Renal cortex interstitium (tissue), 11 donors: Measurements from ENCODE around the gene ZNF598. TPM values are rescaled to one million over a fixed set of nuclear protein-coding genes. Genes with fewer than 3 reads are reported as not detected.

Experiments used
- DNase-seq, 11 donors: peaks; one replicate each; pipeline ENCODE4 v3.0.0-alpha.2; 2013; ENCODE audit warnings: low read depth in 9 of 11, low spot score in 4 of 11; ENCODE audit errors: extremely low read depth in 1 of 11
- polyA plus RNA-seq, 3 donors: library from polyadenylated mRNA; unstranded; fragments of 120-200 nt; gene quantifications; one replicate each; pipeline ENCODE4 v1.2.1, GENCODE V29; 2013; ENCODE audit not compliant: insufficient read length in 3 of 3

The ZNF598 gene
- polyA plus RNA-seq, 3 donors: 16.6 to 28.6 (median 27.3) TPM

DNA sequence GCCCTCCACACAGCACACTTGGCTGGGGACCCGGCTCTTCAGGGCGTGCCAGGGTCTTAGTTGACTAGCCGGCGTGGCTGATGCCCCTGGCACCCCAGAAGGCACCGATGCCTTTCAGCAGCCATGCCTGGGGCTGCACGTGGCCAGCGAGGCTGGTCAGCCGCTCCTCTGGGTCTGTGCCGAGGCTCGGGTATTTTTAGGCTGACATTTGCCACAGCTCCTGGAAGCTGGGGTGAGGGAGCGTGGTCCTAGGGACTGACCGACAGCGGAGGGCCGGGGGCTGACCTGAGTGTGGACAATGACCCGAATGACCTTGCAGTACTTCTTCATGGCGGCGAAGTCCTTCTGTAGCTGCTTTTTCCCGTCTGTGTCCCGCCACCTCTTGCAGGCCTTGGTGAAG is 59.1 kb downstream of the ZNF598 start:
- DNase-seq: no peak

DNA sequence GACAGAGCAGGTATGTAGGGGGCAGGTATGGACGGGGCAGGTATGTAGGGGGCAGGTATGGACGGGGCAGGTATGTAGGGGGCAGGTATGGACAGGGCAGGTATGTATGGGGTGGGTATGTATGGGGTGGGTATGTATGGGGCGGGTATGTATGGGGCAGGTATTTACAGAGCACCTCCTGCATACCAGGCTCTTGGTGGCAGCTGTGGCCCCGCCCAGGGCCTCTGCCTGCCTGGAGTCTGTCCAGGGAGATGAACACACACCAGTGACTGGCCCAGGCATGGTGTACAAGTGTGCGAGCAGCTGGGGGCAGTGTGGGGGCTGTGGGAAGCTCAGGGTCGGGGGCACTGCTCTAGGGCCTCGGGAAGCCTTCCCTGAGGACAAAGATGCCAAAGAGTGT is 59.6 kb downstream of the ZNF598 start:
- DNase-seq: no peak

DNA sequence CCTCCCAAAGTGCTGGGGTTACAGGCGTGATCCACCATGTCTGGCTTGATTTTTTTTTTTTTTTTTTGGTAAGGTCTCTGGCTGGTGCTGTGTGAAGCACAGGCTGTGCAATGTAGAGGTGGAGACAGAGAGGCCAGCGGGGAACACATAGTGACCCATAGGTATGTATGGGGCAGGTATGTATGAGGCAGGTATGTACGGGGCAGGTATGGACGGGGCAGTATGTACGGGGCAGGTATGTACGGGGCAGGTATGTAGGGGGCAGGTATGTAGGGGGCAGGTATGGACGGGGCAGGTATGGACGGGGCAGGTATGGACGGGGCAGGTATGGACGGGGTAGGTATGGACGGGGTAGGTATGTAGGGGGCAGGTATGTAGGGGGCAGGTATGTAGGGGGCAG is 60.1 kb downstream of the ZNF598 start:
- no peak for DNase-seq

Other genes with a start within 250 kb of the ZNF598 start
- 10 to 100 TPM; 16.7 to 39.0 (median 37.8) TPM for gene NME3, start 238.3 kb downstream of the ZNF598 start, polyA plus RNA-seq
- gene EME2, start 237.0 kb downstream of the ZNF598 start, polyA plus RNA-seq: 10 to 100 TPM in 2 of 3 donors, 1 to 10 TPM in 1; 8.1 to 15.4 (median 11.1) TPM
- 10 to 100 TPM; 57.0 to 91.2 (median 74.7) TPM for gene MRPS34, start 236.7 kb downstream of the ZNF598 start, polyA plus RNA-seq
- 10 to 100 TPM; 28.2 to 49.1 (median 46.0) TPM for gene SPSB3, start 227.2 kb downstream of the ZNF598 start, polyA plus RNA-seq
- 10 to 100 TPM; 28.2 to 53.9 (median 51.0) TPM for gene NUBP2, start 226.9 kb downstream of the ZNF598 start, polyA plus RNA-seq
- 1 to 10 TPM; 1.4 to 4.0 (median 2.1) TPM for gene IGFALS, start 216.1 kb downstream of the ZNF598 start, polyA plus RNA-seq
- gene HAGH, start 183.0 kb downstream of the ZNF598 start, polyA plus RNA-seq: 10 to 100 TPM; 31.3 to 43.8 (median 42.3) TPM
- gene FAHD1, start 182.6 kb downstream of the ZNF598 start, polyA plus RNA-seq: 10 to 100 TPM; 36.4 to 44.8 (median 37.8) TPM
- 1 to 10 TPM in 2 of 3 donors, under 1 TPM in 1; 0.83 to 2.1 (median 1.3) TPM for gene MEIOB, start 137.7 kb downstream of the ZNF598 start, polyA plus RNA-seq
- gene HS3ST6, start 91.4 kb downstream of the ZNF598 start, polyA plus RNA-seq: under 1 TPM; 0.20 to 0.32 (median 0.27) TPM
- 10 to 100 TPM; 62.1 to 73.9 (median 67.3) TPM for gene MSRB1, start 66.6 kb downstream of the ZNF598 start, polyA plus RNA-seq
- under 1 TPM; 0.16 to 0.23 (median 0.17) TPM for gene RPL3L, start 55.1 kb downstream of the ZNF598 start, polyA plus RNA-seq
- gene NDUFB10, start 50.3 kb downstream of the ZNF598 start, polyA plus RNA-seq: 100 to 1,000 TPM; 121 to 154 (median 124) TPM
- 1,000 to 10,000 TPM; 1,794 to 2,026 (median 1,887) TPM for gene RPS2, start 45.0 kb downstream of the ZNF598 start, polyA plus RNA-seq
- gene RNF151, start 43.0 kb downstream of the ZNF598 start, polyA plus RNA-seq: under 1 TPM in 1 of 3 donors, not detected in 2; 0.13 TPM
- 10 to 100 TPM; 28.6 to 44.0 (median 41.6) TPM for gene TBL3, start 37.8 kb downstream of the ZNF598 start, polyA plus RNA-seq
- 1 to 10 TPM in 2 of 3 donors, under 1 TPM in 1; 0.61 to 1.6 (median 1.1) TPM for gene NOXO1, start 28.4 kb downstream of the ZNF598 start, polyA plus RNA-seq
- gene GFER, start 25.6 kb downstream of the ZNF598 start, polyA plus RNA-seq: 10 to 100 TPM; 21.5 to 31.4 (median 26.9) TPM
- gene SYNGR3, start 19.9 kb downstream of the ZNF598 start, polyA plus RNA-seq: 1 to 10 TPM; 1.6 to 2.6 (median 1.9) TPM
- 10 to 100 TPM in 1 of 3 donors, 1 to 10 TPM in 2; 3.8 to 12.4 (median 8.2) TPM for gene NPW, start 10.0 kb upstream of the ZNF598 start, polyA plus RNA-seq
- 100 to 1,000 TPM in 2 of 3 donors, 10 to 100 TPM in 1; 82.6 to 162 (median 147) TPM for gene NHERF2, start 17.1 kb upstream of the ZNF598 start, polyA plus RNA-seq
- gene NTHL1, start 38.0 kb upstream of the ZNF598 start, polyA plus RNA-seq: 10 to 100 TPM; 15.2 to 26.1 (median 19.9) TPM
- 100 to 1,000 TPM; 138 to 170 (median 151) TPM for gene TSC2, start 38.2 kb upstream of the ZNF598 start, polyA plus RNA-seq
- gene PKD1, start 126.1 kb upstream of the ZNF598 start, polyA plus RNA-seq: 100 to 1,000 TPM in 2 of 3 donors, 10 to 100 TPM in 1; 53.6 to 123 (median 101) TPM
- gene RAB26, start 138.8 kb upstream of the ZNF598 start, polyA plus RNA-seq: 1 to 10 TPM; 2.6 to 3.4 (median 3.0) TPM
- gene TRAF7, start 146.0 kb upstream of the ZNF598 start, polyA plus RNA-seq: 10 to 100 TPM; 48.0 to 58.5 (median 49.3) TPM
- 1 to 10 TPM in 2 of 3 donors, under 1 TPM in 1; 1.00 to 2.4 (median 1.9) TPM for gene CASKIN1, start 186.8 kb upstream of the ZNF598 start, polyA plus RNA-seq
- gene MLST8, start 195.6 kb upstream of the ZNF598 start, polyA plus RNA-seq: 10 to 100 TPM; 41.6 to 55.8 (median 44.5) TPM
- gene BRICD5, start 201.0 kb upstream of the ZNF598 start, polyA plus RNA-seq: 10 to 100 TPM in 1 of 3 donors, 1 to 10 TPM in 2; 4.5 to 11.0 (median 7.9) TPM
- 10 to 100 TPM; 13.0 to 17.1 (median 14.9) TPM for gene PGP, start 205.0 kb upstream of the ZNF598 start, polyA plus RNA-seq
- gene E4F1, start 213.8 kb upstream of the ZNF598 start, polyA plus RNA-seq: 10 to 100 TPM; 13.0 to 24.9 (median 22.5) TPM
- 1 to 10 TPM in 2 of 3 donors, under 1 TPM in 1; 0.36 to 1.4 (median 1.4) TPM for gene DNASE1L2, start 226.6 kb upstream of the ZNF598 start, polyA plus RNA-seq
- gene ECI1, start 241.8 kb upstream of the ZNF598 start, polyA plus RNA-seq: 10 to 100 TPM; 59.0 to 76.2 (median 72.2) TPM